SU-DHL-6 (cell line): Measurements from ENCODE around the gene LENEP.

Source experiments
- H2AFZ ChIP-seq: fragments of 200-600 bp; sonication (generic); 2 replicates; pipeline ENCODE4 v1.6.1; 2014; ENCODE audit warnings: low read depth, mild to moderate bottlenecking, moderate library complexity, mixed read lengths, antibody characterized with exemption, low read length; ENCODE audit not compliant: severe bottlenecking
- H3F3A ChIP-seq: fragments of 200-600 bp; shearing (Covaris generic); 2 replicates; pipeline ENCODE4 v1.6.0; 2016; ENCODE audit warnings: antibody characterized with exemption, mild to moderate bottlenecking; ENCODE audit not compliant: insufficient read depth
- H3K27ac ChIP-seq: fragments of 200-600 bp; sonication (generic); 2 replicates; pipeline ENCODE4 v1.5.1; 2016; ENCODE audit warnings: low read depth, mild to moderate bottlenecking, low read length, moderate library complexity, mixed read lengths
- H3K27me3 ChIP-seq: fragments of 200-600 bp; sonication (generic), shearing (Covaris generic); 2 replicates; pipeline ENCODE4 v1.6.0; 2014; ENCODE audit warnings: mild to moderate bottlenecking, low read length
- H3K36me3 ChIP-seq: fragments of 200-600 bp; sonication (generic); 2 replicates; pipeline ENCODE4 v1.6.1; 2014; ENCODE audit warnings: mild to moderate bottlenecking, low read length, mixed read lengths
- H3K4me2 ChIP-seq: fragments of 300-600, 200-600 bp; shearing (Covaris generic), sonication (generic); 2 replicates; pipeline ENCODE4 v1.6.0; 2014; ENCODE audit warnings: low read length, low read depth, mild to moderate bottlenecking; ENCODE audit not compliant: poor library complexity, severe bottlenecking
- H3K4me3 ChIP-seq: fragments of 200-600 bp; sonication (generic); 2 replicates; pipeline ENCODE4 v1.5.1; 2014; ENCODE audit warnings: antibody characterized with exemption, low read length, mild to moderate bottlenecking, mixed read lengths; ENCODE audit not compliant: insufficient read depth, poor library complexity, severe bottlenecking
- H3K79me2 ChIP-seq: fragments of 200-600 bp; sonication (generic); 2 replicates; pipeline ENCODE4 v1.6.1; 2014; ENCODE audit warnings: mild to moderate bottlenecking, low read length, moderate library complexity; ENCODE audit not compliant: insufficient read depth
- H3K9ac ChIP-seq: fragments of 200-600 bp; sonication (generic); 2 replicates; pipeline ENCODE4 v1.7.0; 2014; ENCODE audit warnings: mild to moderate bottlenecking, low read length
- H3K9me2 ChIP-seq: fragments of 200-600 bp; sonication (generic); replicated peaks from 2 replicates; pipeline ENCODE4 v1.6.1; 2014; ENCODE audit warnings: low read length; ENCODE audit not compliant: insufficient read depth
- H3K9me3 ChIP-seq: fragments of 200-600 bp; sonication (generic); 2 replicates; pipeline ENCODE4 v1.6.1; 2014; ENCODE audit warnings: low read length, mixed read lengths; ENCODE audit not compliant: insufficient read depth
- H4K20me1 ChIP-seq: fragments of 200-600 bp; sonication (generic); 2 replicates; pipeline ENCODE4 v1.6.1; 2014; ENCODE audit warnings: low read depth, mild to moderate bottlenecking, antibody characterized with exemption, low read length, moderate library complexity, mixed read lengths
- CTCF ChIP-seq: fragments of 200-600 bp; sonication (generic); IDR thresholded peaks from one replicate; pipeline ENCODE4 v1.5.1; 2017; ENCODE audit warnings: antibody characterized with exemption, mild to moderate bottlenecking, low read length, moderate library complexity; ENCODE audit not compliant: insufficient read depth, poor library complexity, severe bottlenecking
- EZH2phosphoT487 ChIP-seq: fragments of 200-600 bp; sonication (generic), shearing (Covaris generic); conservative IDR thresholded peaks from 2 replicates; pipeline ENCODE4 v1.6.1; 2018; ENCODE audit warnings: mild to moderate bottlenecking, antibody characterized with exemption, low read length, moderate library complexity, mixed read lengths

The LENEP gene

GRCh38 chr1:155002464-155003226 lies 9.3 kb downstream of the LENEP start, which contains the start of gene ZBTB7B:
Gene ZBTB7B, plus strand, starts transcription at chr1:155002802. Its CDS starts 11,859 bp downstream, at chr1:155014661.
- Histone ChIP-seq H3K27me3 (no peaks in the 10 kb centered on the region), H3K4me3 (peak within 1 kb of the TSS; percentile 50), H3K27ac (no peak within 1 kb of the TSS), H2AFZ (no peak within 1 kb of the TSS), H4K20me1 (no peaks in the 10 kb centered on the region), H3K9ac (peak within 1 kb of the TSS; percentile 38), H3K79me2 (no peaks in the 10 kb centered on the region), H3K4me2 (peak within 1 kb of the TSS; percentile 69), H3K9me2 (no peaks in the 10 kb centered on the region), H3K9me3 (no peaks in the 10 kb centered on the region), H3K36me3 (no peaks in the 10 kb centered on the region), H3F3A (peaks cover 11% of the 10 kb centered on the region; the same call in 1 of the 2 replicates)
- no peak for TF ChIP-seq CTCF
- 0 out of 2 replicates have a peak, but pooled peaks have one; percentile 67 for TF ChIP-seq EZH2phosphoT487

- TF ChIP-seq EZH2phosphoT487: no peak
- TF ChIP-seq CTCF: no peak
- H3K9ac ChIP-seq: no peak overlapping the region
- H3K27me3 ChIP-seq: no peaks in the 10 kb centered on the region
- no peaks in the 10 kb centered on the region for H3K9me2 ChIP-seq
- no peaks in the 10 kb centered on the region for H4K20me1 ChIP-seq
- H3K9me3 ChIP-seq: no peaks in the 10 kb centered on the region
- H3K4me3 ChIP-seq: no peak overlapping the region
- no peaks in the 10 kb centered on the region for H3K79me2 ChIP-seq
- H3K4me2 ChIP-seq: peak overlapping the region; percentile 35
- H2AFZ ChIP-seq: no peak overlapping the region
- H3K36me3 ChIP-seq: no peaks in the 10 kb centered on the region
- H3F3A ChIP-seq: peaks cover 11% of the 10 kb centered on the region; the same call in 1 of the 2 replicates
- no peak overlapping the region for H3K27ac ChIP-seq
These were observed 9.9 kb downstream of the LENEP start for GRCh38 chr1:155003227-155003765.

GRCh38 chr1:155003766-155004351 lies 10.5 kb downstream of the LENEP start:
- no peaks in the 10 kb centered on the region for H3K79me2 ChIP-seq
- H3K27me3 ChIP-seq: no peaks in the 10 kb centered on the region
- TF ChIP-seq EZH2phosphoT487 (no peak), CTCF (no peak)
- no peaks in the 10 kb centered on the region for H4K20me1 ChIP-seq
- H3K27ac ChIP-seq: no peak overlapping the region
- H2AFZ ChIP-seq: no peak overlapping the region
- H3K36me3 ChIP-seq: no peaks in the 10 kb centered on the region
- H3K9me2 ChIP-seq: no peaks in the 10 kb centered on the region
- H3F3A ChIP-seq: peaks cover 10% of the 10 kb centered on the region; the same call in 1 of the 2 replicates
- no peak overlapping the region for H3K9ac ChIP-seq
- H3K4me3 ChIP-seq: no peak overlapping the region
- H3K4me2 ChIP-seq: peak overlapping the region; percentile 35
- H3K9me3 ChIP-seq: no peaks in the 10 kb centered on the region
